ENCODE results near the gene DYNLT4.
"Not testable (repeated sequence)": the region's sequence is repeated elsewhere in the genome, so short reads cannot be mapped to it uniquely, and the experiment has no call there.

DYNLT4 gene

DNA sequence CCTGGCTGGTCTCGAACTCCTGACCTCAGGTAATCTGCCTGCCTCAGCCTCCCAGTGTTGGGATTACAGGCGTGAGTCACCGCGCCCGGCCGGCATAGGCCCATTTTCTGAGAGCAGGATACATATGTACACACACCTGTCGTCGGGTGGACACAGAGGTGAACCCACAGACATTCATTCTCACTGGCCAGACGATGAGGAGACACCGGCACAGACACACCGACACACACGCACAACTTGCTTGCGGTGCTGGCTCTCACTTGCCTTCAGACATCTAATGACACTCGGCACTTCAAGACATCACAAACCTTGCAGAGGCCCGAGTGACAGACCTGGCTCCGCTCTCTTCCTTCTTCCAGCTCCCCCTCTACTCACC, 35.3 kb upstream of the DYNLT4 start:
- Histone ChIP-seq H3K4me1 (ENCODE audit: control insufficient read depth, insufficient read depth, low read length) (no peaks in the 10 kb centered on the region), H3K9me3 (ENCODE audit: control insufficient read depth, low read length) (no peaks in the 10 kb centered on the region), H3K4me3 (ENCODE audit: low read length) (peak overlapping the region; percentile 76), H3K36me3 (ENCODE audit: control insufficient read depth, insufficient read depth, low read length, severe bottlenecking) (no peaks in the 10 kb centered on the region), H3K9ac (ENCODE audit: low read length) (peak overlapping the region; percentile 72), H3K27me3 (replicated peaks; ENCODE audit: control insufficient read depth, insufficient read depth, low read length) (no peaks in the 10 kb centered on the region)
- no peak for DNase-seq (ENCODE audit: low read depth)

DNA sequence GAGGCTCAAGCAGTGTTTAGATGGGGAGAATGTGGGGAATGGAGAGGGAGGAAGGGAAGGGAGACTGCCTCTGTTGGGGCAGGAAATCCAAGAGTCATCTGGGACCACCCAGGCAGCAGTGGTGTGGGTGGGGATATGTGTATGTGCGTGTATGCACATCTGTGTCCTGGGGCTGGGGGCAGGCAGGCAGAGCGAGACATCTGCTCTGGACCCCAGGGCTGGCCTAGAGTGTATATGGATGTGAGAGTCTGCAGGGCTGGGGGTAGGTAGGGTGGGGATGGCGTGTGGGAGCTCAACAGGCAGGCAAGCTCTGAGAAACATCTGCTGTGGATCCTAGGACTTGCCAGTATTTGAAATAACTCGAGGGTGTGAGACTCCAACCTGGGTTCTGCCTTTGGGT, 32.4 kb upstream of the DYNLT4 start:
- no peak overlapping the region for H3K4me3 ChIP-seq (ENCODE audit: low read length)
- no peaks in the 10 kb centered on the region for H3K36me3 ChIP-seq (ENCODE audit: control insufficient read depth, insufficient read depth, low read length, severe bottlenecking)
- no peak for DNase-seq (ENCODE audit: low read depth)
- H3K27me3 ChIP-seq (replicated peaks; ENCODE audit: control insufficient read depth, insufficient read depth, low read length) = no peaks in the 10 kb centered on the region
- H3K4me1 ChIP-seq (ENCODE audit: control insufficient read depth, insufficient read depth, low read length) = no peaks in the 10 kb centered on the region
- no peaks in the 10 kb centered on the region for H3K9me3 ChIP-seq (ENCODE audit: control insufficient read depth, low read length)
- H3K9ac ChIP-seq (ENCODE audit: low read length) = no peak overlapping the region

DNA sequence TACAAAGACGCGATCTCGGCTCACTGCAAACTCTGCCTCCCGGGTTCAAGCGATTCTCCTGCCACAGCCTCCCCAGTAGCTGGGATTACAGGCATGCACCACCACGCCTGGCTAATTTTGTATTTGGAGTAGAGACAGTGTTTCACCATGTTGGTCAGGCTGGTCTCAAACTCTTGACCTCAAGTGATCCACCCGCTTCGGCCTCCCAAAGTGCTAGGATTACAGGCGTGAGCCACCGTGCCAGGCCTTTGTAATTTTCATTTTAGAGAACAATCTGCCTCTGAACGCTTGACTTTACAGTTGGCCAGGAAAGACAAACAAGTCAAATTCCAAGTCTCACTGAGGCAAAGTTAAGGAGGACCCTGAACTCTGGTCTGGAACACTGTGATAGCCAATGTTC, 31.1 kb upstream of the DYNLT4 start:
- DNase-seq (ENCODE audit: low read depth); H3K9ac ChIP-seq (ENCODE audit: low read length); H3K27me3 ChIP-seq (replicated peaks; ENCODE audit: control insufficient read depth, insufficient read depth, low read length); H3K36me3 ChIP-seq (ENCODE audit: control insufficient read depth, insufficient read depth, low read length, severe bottlenecking); H3K4me1 ChIP-seq (ENCODE audit: control insufficient read depth, insufficient read depth, low read length); H3K4me3 ChIP-seq (ENCODE audit: low read length); H3K9me3 ChIP-seq (ENCODE audit: control insufficient read depth, low read length): not testable (repeated sequence)

- no peaks in the 10 kb centered on the region for H3K9me3 ChIP-seq (ENCODE audit: control insufficient read depth, low read length)
- H3K9ac ChIP-seq (ENCODE audit: low read length) = no peak overlapping the region
- H3K27me3 ChIP-seq (replicated peaks; ENCODE audit: control insufficient read depth, insufficient read depth, low read length) = no peaks in the 10 kb centered on the region
- no peak overlapping the region for H3K4me3 ChIP-seq (ENCODE audit: low read length)
- no peaks in the 10 kb centered on the region for H3K4me1 ChIP-seq (ENCODE audit: control insufficient read depth, insufficient read depth, low read length)
- no peaks in the 10 kb centered on the region for H3K36me3 ChIP-seq (ENCODE audit: control insufficient read depth, insufficient read depth, low read length, severe bottlenecking)
- DNase-seq (ENCODE audit: low read depth) = peak; percentile 91
Measured at GRCh38 chr1:44835738-44836675, 28.9 kb upstream of the DYNLT4 start.

- no peaks in the 10 kb centered on the region for H3K9me3 ChIP-seq (ENCODE audit: control insufficient read depth, low read length)
- H3K9ac ChIP-seq (ENCODE audit: low read length) = no peak overlapping the region
- H3K4me3 ChIP-seq (ENCODE audit: low read length) = no peak overlapping the region
- H3K4me1 ChIP-seq (ENCODE audit: control insufficient read depth, insufficient read depth, low read length) = no peaks in the 10 kb centered on the region
- no peaks in the 10 kb centered on the region for H3K27me3 ChIP-seq (replicated peaks; ENCODE audit: control insufficient read depth, insufficient read depth, low read length)
- H3K36me3 ChIP-seq (ENCODE audit: control insufficient read depth, insufficient read depth, low read length, severe bottlenecking) = no peaks in the 10 kb centered on the region
- DNase-seq (ENCODE audit: low read depth) = no peak
Measured at GRCh38 chr1:44834328-44834727, 27.2 kb upstream of the DYNLT4 start.

DNA sequence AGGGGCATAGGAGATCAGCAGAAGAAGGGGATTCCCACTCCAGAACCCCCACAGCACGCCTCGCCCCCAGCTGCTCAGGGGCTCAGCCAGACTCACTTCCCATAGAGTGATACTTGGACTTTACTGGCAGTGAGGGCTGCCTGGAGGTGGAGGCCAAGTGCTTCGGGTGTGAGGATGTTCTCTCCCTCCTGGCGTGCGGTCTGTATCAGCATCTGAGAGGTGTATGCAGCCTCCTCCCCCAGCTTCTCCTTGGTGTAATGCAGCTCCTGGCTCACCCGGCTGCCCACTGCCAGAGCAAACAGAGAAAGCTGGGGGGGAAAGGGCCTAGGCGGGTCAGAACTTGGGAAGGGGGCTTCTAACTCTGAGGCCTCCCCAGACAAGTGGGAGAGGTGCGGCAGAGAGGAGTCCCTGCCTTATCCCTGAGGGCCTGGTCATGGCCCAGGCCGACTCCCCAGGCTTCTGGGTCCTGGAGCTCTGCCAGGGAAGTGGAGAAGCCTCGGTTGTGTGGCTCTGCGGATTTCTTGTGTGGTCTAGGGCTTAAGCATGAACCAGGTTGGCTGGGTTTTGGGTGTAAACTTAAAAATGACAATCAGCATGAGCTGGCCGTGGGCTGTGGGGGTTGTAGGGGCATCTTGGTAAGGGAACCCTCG, 25.0 kb upstream of the DYNLT4 start:
- H3K36me3 ChIP-seq (ENCODE audit: control insufficient read depth, insufficient read depth, low read length, severe bottlenecking) = no peaks in the 10 kb centered on the region
- H3K9me3 ChIP-seq (ENCODE audit: control insufficient read depth, low read length) = no peaks in the 10 kb centered on the region
- no peaks in the 10 kb centered on the region for H3K4me1 ChIP-seq (ENCODE audit: control insufficient read depth, insufficient read depth, low read length)
- DNase-seq (ENCODE audit: low read depth) = no peak
- H3K27me3 ChIP-seq (replicated peaks; ENCODE audit: control insufficient read depth, insufficient read depth, low read length) = no peaks in the 10 kb centered on the region
- H3K4me3 ChIP-seq (ENCODE audit: low read length) = no peak overlapping the region
- no peak overlapping the region for H3K9ac ChIP-seq (ENCODE audit: low read length)

- Histone ChIP-seq H3K9me3 (ENCODE audit: control insufficient read depth, low read length) (no peaks in the 10 kb centered on the region), H3K4me3 (ENCODE audit: low read length) (no peak overlapping the region), H3K36me3 (ENCODE audit: control insufficient read depth, insufficient read depth, low read length, severe bottlenecking) (no peaks in the 10 kb centered on the region), H3K27me3 (replicated peaks; ENCODE audit: control insufficient read depth, insufficient read depth, low read length) (no peaks in the 10 kb centered on the region), H3K4me1 (ENCODE audit: control insufficient read depth, insufficient read depth, low read length) (peaks cover under 1% of the 10 kb centered on the region), H3K9ac (ENCODE audit: low read length) (no peak overlapping the region)
- no peak for DNase-seq (ENCODE audit: low read depth)
Measured at GRCh38 chr1:44831516-44831915, 24.4 kb upstream of the DYNLT4 start.

- Histone ChIP-seq H3K9me3 (ENCODE audit: control insufficient read depth, low read length) (no peaks in the 10 kb centered on the region), H3K9ac (ENCODE audit: low read length) (no peak overlapping the region), H3K4me3 (ENCODE audit: low read length) (no peak overlapping the region), H3K27me3 (replicated peaks; ENCODE audit: control insufficient read depth, insufficient read depth, low read length) (no peaks in the 10 kb centered on the region), H3K4me1 (ENCODE audit: control insufficient read depth, insufficient read depth, low read length) (peaks cover 5% of the 10 kb centered on the region), H3K36me3 (ENCODE audit: control insufficient read depth, insufficient read depth, low read length, severe bottlenecking) (no peaks in the 10 kb centered on the region)
- DNase-seq (ENCODE audit: low read depth) = no peak
Measured at GRCh38 chr1:44830900-44831304, 23.8 kb upstream of the DYNLT4 start.

DNA sequence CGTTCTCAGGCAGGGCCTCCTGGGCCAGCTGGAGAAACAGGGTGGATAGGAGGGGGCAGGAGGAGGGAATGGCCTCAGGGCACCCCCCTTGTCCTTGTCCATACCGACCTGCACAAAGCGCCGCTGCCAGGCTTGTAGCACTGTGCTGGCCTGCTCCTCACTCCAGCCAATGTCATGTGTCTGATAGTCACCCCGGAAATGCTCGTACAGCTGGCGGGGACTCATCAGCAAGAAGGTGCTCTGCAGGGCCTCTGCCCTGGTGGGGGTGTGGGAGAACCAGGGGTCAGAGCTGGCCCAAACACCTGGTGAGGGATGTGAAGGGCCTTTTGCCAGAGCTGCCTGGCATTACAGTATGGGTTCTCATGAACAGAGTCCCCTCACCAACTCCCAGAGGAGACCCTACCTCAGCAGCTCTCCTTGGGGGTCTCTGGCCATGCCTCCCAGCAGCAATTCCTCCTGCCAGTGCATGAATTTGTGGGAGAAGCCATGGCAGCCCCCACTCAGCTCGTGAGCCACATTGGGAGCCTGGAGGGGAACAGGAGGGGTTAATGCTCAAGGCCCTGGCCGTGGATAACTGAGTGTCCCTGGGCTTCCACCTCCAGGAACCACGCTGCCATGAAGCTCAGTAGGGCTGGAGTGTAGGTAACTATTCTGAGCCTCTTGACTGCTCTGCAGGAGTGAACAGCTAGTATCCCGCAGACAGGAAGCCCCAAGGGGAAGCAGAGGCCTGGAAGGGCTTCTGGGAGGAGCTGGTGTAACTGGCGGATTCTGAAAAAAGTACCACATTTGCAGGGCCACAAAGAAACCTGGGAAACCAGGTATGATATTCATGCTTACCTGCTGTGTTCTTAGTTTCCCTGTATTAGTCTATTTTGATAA, 22.6 kb upstream of the DYNLT4 start:
- Histone ChIP-seq H3K27me3 (replicated peaks; ENCODE audit: control insufficient read depth, insufficient read depth, low read length) (no peaks in the 10 kb centered on the region), H3K4me1 (ENCODE audit: control insufficient read depth, insufficient read depth, low read length) (peaks cover 5% of the 10 kb centered on the region), H3K9ac (ENCODE audit: low read length) (no peak overlapping the region), H3K36me3 (ENCODE audit: control insufficient read depth, insufficient read depth, low read length, severe bottlenecking) (no peaks in the 10 kb centered on the region), H3K9me3 (ENCODE audit: control insufficient read depth, low read length) (no peaks in the 10 kb centered on the region), H3K4me3 (ENCODE audit: low read length) (no peak overlapping the region)
- DNase-seq (ENCODE audit: low read depth) = no peak

GRCh38 chr1:44828841-44829440, 21.8 kb upstream of the DYNLT4 start:
- no peaks in the 10 kb centered on the region for H3K36me3 ChIP-seq (ENCODE audit: control insufficient read depth, insufficient read depth, low read length, severe bottlenecking)
- H3K4me1 ChIP-seq (ENCODE audit: control insufficient read depth, insufficient read depth, low read length) = peaks cover 5% of the 10 kb centered on the region
- H3K4me3 ChIP-seq (ENCODE audit: low read length) = no peak overlapping the region
- no peaks in the 10 kb centered on the region for H3K9me3 ChIP-seq (ENCODE audit: control insufficient read depth, low read length)
- no peak overlapping the region for H3K9ac ChIP-seq (ENCODE audit: low read length)
- no peak for DNase-seq (ENCODE audit: low read depth)
- H3K27me3 ChIP-seq (replicated peaks; ENCODE audit: control insufficient read depth, insufficient read depth, low read length) = no peaks in the 10 kb centered on the region
